Mesendoderm (in vitro differentiated cells): ENCODE results near the gene ZNF597.

Experiments
- DNase-seq: peaks from one replicate; pipeline ENCODE4 v3.0.0; 2013
- H2AK5ac ChIP-seq: 2 replicates; pipeline ENCODE4 v1.6.1; 2013; ENCODE audit warnings: low read length, inconsistent platforms
- H2BK120ac ChIP-seq: 2 replicates; pipeline ENCODE4 v1.6.1; 2013; ENCODE audit warnings: low read depth, mild to moderate bottlenecking, low read length, moderate library complexity, mixed read lengths
- H2BK15ac ChIP-seq: replicated peaks from 2 replicates; pipeline ENCODE4 v1.6.1; 2013; ENCODE audit warnings: low read depth, mild to moderate bottlenecking, moderate library complexity
- H2BK5ac ChIP-seq: 2 replicates; pipeline ENCODE4 v1.6.1; 2013; ENCODE audit warnings: low read length, inconsistent platforms
- H3K18ac ChIP-seq: 2 replicates; pipeline ENCODE4 v1.6.1; 2013; ENCODE audit warnings: mild to moderate bottlenecking, low read length, mixed read lengths
- H3K23ac ChIP-seq: one replicate; pipeline ENCODE4 v1.6.1; 2013; ENCODE audit warnings: low read length
- H3K27ac ChIP-seq: 2 replicates; pipeline ENCODE4 v1.5.1; 2013; ENCODE audit warnings: low read depth, mild to moderate bottlenecking, inconsistent platforms, low read length, moderate library complexity
- H3K27me3 ChIP-seq: 2 replicates; pipeline ENCODE4 v1.6.1; 2013; ENCODE audit warnings: low read length, control low read depth, mild to moderate bottlenecking, inconsistent platforms; ENCODE audit not compliant: insufficient read depth, poor library complexity
- H3K36me3 ChIP-seq: 2 replicates; pipeline ENCODE4 v1.6.1; 2013; ENCODE audit warnings: low read length, inconsistent platforms; ENCODE audit not compliant: control insufficient read depth, insufficient read depth
- H3K4ac ChIP-seq: one replicate; pipeline ENCODE4 v1.6.1; 2013; ENCODE audit warnings: low read depth, mild to moderate bottlenecking, low read length, moderate library complexity
- H3K4me1 ChIP-seq: 2 replicates; pipeline ENCODE4 v1.6.1; 2013; ENCODE audit warnings: low read depth, low read length, inconsistent platforms; ENCODE audit not compliant: control insufficient read depth
- H3K4me2 ChIP-seq: 2 replicates; pipeline ENCODE4 v1.6.1; 2013; ENCODE audit warnings: low read length
- H3K4me3 ChIP-seq: 2 replicates; pipeline ENCODE4 v1.5.1; 2013; ENCODE audit warnings: mild to moderate bottlenecking, low read length
- H3K56ac ChIP-seq: one replicate; pipeline ENCODE4 v1.6.1; 2013; ENCODE audit warnings: low read length
- H3K79me1 ChIP-seq: 2 replicates; pipeline ENCODE4 v1.6.1; 2013; ENCODE audit warnings: low read length, inconsistent platforms
- H3K79me2 ChIP-seq: 2 replicates; pipeline ENCODE4 v1.6.1; 2013; ENCODE audit warnings: mild to moderate bottlenecking, low read length; ENCODE audit not compliant: control insufficient read depth, insufficient read depth
- H3K9ac ChIP-seq: 2 replicates; pipeline ENCODE4 v1.6.1; 2013; ENCODE audit warnings: low read length, inconsistent platforms
- H4K5ac ChIP-seq: one replicate; pipeline ENCODE4 v1.6.1; 2013; ENCODE audit warnings: low read length
- H4K8ac ChIP-seq: one replicate; pipeline ENCODE4 v1.6.1; 2013; ENCODE audit warnings: low read depth, mild to moderate bottlenecking, control low read depth, low read length, moderate library complexity
- WGBS: extraction: QIAGEN DNeasy Blood & Tissue Kit; methylation state at CpG from one replicate; pipeline ENCODE4 v1.1.7; 2013; ENCODE audit warnings: low lambda C conversion rate, missing lambda C conversion rate; ENCODE audit not compliant: insufficient coverage; ENCODE audit errors: extremely low coverage; 5-methylcytosine and 5-hydroxymethylcytosine counted together

Gene ZNF597

GRCh38 chr16:3481696-3482658 lies 38.7 kb upstream of the ZNF597 start:
- H4K5ac ChIP-seq = no peak overlapping the region
- H4K8ac ChIP-seq = no peak overlapping the region
- no peak overlapping the region for H2BK120ac ChIP-seq
- H3K4me1 ChIP-seq = peaks cover 5% of the 10 kb centered on the region
- no peaks in the 10 kb centered on the region for H3K27me3 ChIP-seq
- H3K36me3 ChIP-seq = peaks cover 12% of the 10 kb centered on the region
- no peak overlapping the region for H3K56ac ChIP-seq
- WGBS = no CpG with 5 or more reads among the region's 32 CpGs
- H3K9ac ChIP-seq = no peak overlapping the region
- H3K18ac ChIP-seq = no peak overlapping the region
- H3K4ac ChIP-seq = no peak overlapping the region
- H3K79me1 ChIP-seq = peaks cover 8% of the 10 kb centered on the region
- no peak overlapping the region for H2BK5ac ChIP-seq
- no peak overlapping the region for H3K4me3 ChIP-seq
- H2AK5ac ChIP-seq = no peak overlapping the region
- H2BK15ac ChIP-seq = no peak overlapping the region
- no peak for DNase-seq
- H3K79me2 ChIP-seq = peaks cover 1% of the 10 kb centered on the region
- no peak overlapping the region for H3K4me2 ChIP-seq
- H3K27ac ChIP-seq = peak overlapping the region; percentile 20
- H3K23ac ChIP-seq = no peak overlapping the region

- DNase-seq = peak; percentile 78
- Histone ChIP-seq H2AK5ac (no peak overlapping the region), H4K8ac (no peak overlapping the region), H3K4ac (no peak overlapping the region), H3K23ac (no peak overlapping the region), H3K4me3 (no peak overlapping the region), H3K79me2 (peaks cover 1% of the 10 kb centered on the region), H3K4me2 (no peak overlapping the region), H3K36me3 (peaks cover 12% of the 10 kb centered on the region), H2BK120ac (no peak overlapping the region), H3K27ac (peak overlapping the region; percentile 20), H2BK5ac (no peak overlapping the region), H3K56ac (peak overlapping the region; percentile 56), H3K18ac (no peak overlapping the region), H4K5ac (no peak overlapping the region), H3K9ac (no peak overlapping the region), H2BK15ac (no peak overlapping the region), H3K27me3 (no peaks in the 10 kb centered on the region), H3K4me1 (peaks cover 5% of the 10 kb centered on the region), H3K79me1 (peaks cover 9% of the 10 kb centered on the region)
- no CpG with 5 or more reads among the region's 18 CpGs for WGBS
Observed at GRCh38 chr16:3480901-3481695, 37.8 kb upstream of the ZNF597 start.

DNA sequence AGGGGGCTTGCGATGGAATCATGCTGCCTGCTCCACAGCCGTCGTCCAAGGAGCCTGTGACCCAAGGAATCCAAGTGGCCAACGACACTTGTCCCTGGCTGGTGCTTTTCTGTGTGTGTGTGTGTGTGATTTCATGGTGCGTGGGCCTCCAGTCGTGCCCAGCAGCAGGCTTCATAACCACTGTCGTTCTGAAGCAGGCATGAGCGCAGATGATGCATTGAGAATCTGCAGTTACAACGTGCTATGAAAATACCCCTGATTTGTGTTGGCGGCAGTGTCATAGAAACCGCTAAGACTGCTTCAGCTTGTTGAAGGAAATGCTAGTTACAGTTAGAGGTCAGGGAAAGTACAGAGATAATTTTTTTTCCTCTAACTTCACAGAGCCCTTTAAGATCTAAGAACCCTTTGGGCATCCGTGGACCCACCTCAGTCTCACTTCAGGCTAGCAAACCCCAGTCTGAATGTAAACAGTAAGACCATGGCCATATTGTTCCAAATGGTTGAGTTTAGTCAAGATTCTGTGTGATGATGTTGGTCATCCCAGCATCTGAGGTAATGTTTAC lies 36.4 kb upstream of the ZNF597 start:
- no peak overlapping the region for H3K4me2 ChIP-seq
- H2BK120ac ChIP-seq = no peak overlapping the region
- no peak overlapping the region for H2AK5ac ChIP-seq
- peaks cover 9% of the 10 kb centered on the region for H3K36me3 ChIP-seq
- no peaks in the 10 kb centered on the region for H3K27me3 ChIP-seq
- no peak overlapping the region for H3K27ac ChIP-seq
- no peak overlapping the region for H4K8ac ChIP-seq
- no peak overlapping the region for H3K23ac ChIP-seq
- H2BK15ac ChIP-seq = no peak overlapping the region
- no peak overlapping the region for H4K5ac ChIP-seq
- no peak overlapping the region for H2BK5ac ChIP-seq
- H3K56ac ChIP-seq = no peak overlapping the region
- no peak overlapping the region for H3K4ac ChIP-seq
- WGBS = no CpG with 5 or more reads among the region's 12 CpGs
- H3K18ac ChIP-seq = no peak overlapping the region
- H3K79me2 ChIP-seq = peaks cover 1% of the 10 kb centered on the region
- peaks cover 5% of the 10 kb centered on the region for H3K4me1 ChIP-seq
- no peak overlapping the region for H3K9ac ChIP-seq
- no peak for DNase-seq
- H3K79me1 ChIP-seq = peaks cover 13% of the 10 kb centered on the region
- H3K4me3 ChIP-seq = no peak overlapping the region

DNA sequence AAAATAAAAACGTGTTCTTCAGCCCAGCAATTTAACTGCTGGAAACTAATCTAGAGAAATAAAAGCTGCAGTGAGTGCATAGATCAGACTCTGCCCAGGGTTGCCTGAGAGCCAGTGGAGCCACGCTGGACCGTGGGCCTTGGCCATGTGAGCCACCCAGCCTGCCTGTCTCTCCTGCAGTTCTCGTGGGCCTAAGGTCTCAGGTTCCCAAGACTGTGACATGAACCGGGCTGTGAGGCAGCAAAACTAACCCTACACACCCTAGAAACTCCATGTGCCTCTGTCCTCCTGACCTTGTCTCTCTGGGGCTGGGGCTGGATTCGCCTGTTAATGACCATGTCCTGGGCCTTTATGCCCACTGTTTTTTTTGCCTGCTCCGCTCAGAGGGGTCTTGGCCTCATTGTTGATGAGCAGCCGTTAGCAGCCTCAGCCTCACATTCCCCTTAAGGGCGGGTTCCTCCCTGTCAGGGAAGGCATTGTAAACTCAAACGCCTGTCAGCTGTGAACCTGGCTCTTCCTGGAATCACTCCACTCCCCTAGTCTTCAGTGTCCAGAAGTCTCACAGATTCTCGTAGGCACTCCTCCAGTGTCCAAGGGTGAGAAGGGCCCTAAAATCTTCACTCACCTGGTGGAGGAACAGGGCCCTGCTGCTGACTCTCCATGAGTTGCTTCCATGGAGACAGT lies 35.1 kb upstream of the ZNF597 start:
- H3K36me3 ChIP-seq = peaks cover 9% of the 10 kb centered on the region

DNA sequence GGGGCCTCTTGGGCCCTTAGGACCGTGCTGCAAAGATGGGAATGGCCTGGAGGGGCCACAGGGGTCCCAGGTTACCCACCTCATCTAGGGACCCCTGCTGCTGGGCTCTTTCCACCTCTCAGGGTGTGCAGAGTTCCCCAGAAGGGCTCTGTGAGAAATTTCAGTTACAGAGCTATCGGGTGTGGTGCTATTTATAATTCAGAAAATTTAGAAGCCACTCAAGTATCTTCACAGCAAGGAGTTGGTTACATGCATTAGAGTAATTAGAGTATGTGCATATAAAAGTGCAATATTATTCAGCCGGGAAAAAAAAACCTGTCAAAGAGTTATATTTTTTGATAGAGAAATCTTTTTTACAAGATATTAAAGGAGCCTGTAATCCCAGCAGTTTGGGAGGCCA lies 33.1 kb upstream of the ZNF597 start:
- DNase-seq = no peak
- Histone ChIP-seq H3K4me1 (peaks cover 3% of the 10 kb centered on the region), H3K4me2 (no peak overlapping the region), H2BK5ac (no peak overlapping the region), H3K36me3 (peaks cover 7% of the 10 kb centered on the region), H3K23ac (no peak overlapping the region), H3K4me3 (no peak overlapping the region), H3K27me3 (no peaks in the 10 kb centered on the region), H3K4ac (no peak overlapping the region), H3K27ac (no peak overlapping the region), H4K8ac (no peak overlapping the region), H3K9ac (no peak overlapping the region), H2BK120ac (no peak overlapping the region), H4K5ac (no peak overlapping the region), H3K56ac (no peak overlapping the region), H2BK15ac (no peak overlapping the region), H3K18ac (no peak overlapping the region), H3K79me1 (peaks cover 21% of the 10 kb centered on the region), H2AK5ac (no peak overlapping the region), H3K79me2 (peaks cover 22% of the 10 kb centered on the region)
- WGBS = no CpG with 5 or more reads among the region's 3 CpGs

More for the DNA sequence above, 35.1 kb upstream of the ZNF597 start:
- Histone ChIP-seq H3K4me3 (no peak overlapping the region), H3K4ac (no peak overlapping the region), H4K8ac (no peak overlapping the region), H3K27me3 (no peaks in the 10 kb centered on the region), H3K18ac (no peak overlapping the region), H3K23ac (no peak overlapping the region), H3K79me1 (peaks cover 19% of the 10 kb centered on the region), H3K4me1 (peaks cover 5% of the 10 kb centered on the region), H4K5ac (no peak overlapping the region), H3K4me2 (no peak overlapping the region), H2AK5ac (no peak overlapping the region), H2BK15ac (no peak overlapping the region), H3K9ac (no peak overlapping the region), H3K27ac (no peak overlapping the region), H2BK5ac (no peak overlapping the region), H3K56ac (no peak overlapping the region), H2BK120ac (no peak overlapping the region), H3K79me2 (peaks cover 9% of the 10 kb centered on the region)
- no CpG with 5 or more reads among the region's 11 CpGs for WGBS
- DNase-seq = peak; percentile 50
